Activated T-helper 1 cell treated with Interleukin-2 at 50 U/mL for 16 hours (primary cell): ENCODE data around the gene PRKCE.
"Not testable (repeated sequence)": the region's sequence is repeated elsewhere in the genome, so short reads cannot be mapped to it uniquely, and the experiment has no call there.

Experiments used
- DNase-seq: peaks from one replicate; pipeline ENCODE4 v3.0.0-alpha.2; 2020; ENCODE audit warnings: low read depth

Gene PRKCE

GRCh38 chr2:45909677-45910191, 258.3 kb downstream of the PRKCE start:
- DNase-seq: no peak

- DNase-seq: no peak
Observed at GRCh38 chr2:45910473-45911060, 259.1 kb downstream of the PRKCE start.

GRCh38 chr2:45911538-45911937, 260.1 kb downstream of the PRKCE start:
- DNase-seq: no peak

- no peak for DNase-seq
Observed at GRCh38 chr2:45912109-45912508, 260.6 kb downstream of the PRKCE start.

DNA sequence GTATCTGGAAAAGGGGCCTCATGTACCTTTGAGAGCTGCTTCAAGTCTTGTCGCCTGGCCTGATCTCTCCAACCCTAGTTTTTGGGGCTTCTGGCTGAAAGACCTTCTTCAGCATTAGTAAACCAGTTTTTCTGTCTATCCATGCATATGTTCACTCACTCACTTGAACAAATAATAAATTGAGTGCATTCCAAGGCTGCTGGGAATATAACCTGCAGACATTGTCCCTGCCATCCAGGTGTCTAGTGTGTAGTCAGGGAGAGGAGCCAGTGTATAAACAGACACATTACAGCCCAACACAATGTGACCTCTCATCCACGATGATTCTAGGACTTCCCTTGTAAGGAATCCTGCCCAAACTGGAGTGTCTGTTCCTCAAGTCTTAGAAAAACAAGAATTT, 262.1 kb downstream of the PRKCE start:
- DNase-seq: no peak

- no peak for DNase-seq
Observed at GRCh38 chr2:45915523-45915922, 264.0 kb downstream of the PRKCE start.

DNA sequence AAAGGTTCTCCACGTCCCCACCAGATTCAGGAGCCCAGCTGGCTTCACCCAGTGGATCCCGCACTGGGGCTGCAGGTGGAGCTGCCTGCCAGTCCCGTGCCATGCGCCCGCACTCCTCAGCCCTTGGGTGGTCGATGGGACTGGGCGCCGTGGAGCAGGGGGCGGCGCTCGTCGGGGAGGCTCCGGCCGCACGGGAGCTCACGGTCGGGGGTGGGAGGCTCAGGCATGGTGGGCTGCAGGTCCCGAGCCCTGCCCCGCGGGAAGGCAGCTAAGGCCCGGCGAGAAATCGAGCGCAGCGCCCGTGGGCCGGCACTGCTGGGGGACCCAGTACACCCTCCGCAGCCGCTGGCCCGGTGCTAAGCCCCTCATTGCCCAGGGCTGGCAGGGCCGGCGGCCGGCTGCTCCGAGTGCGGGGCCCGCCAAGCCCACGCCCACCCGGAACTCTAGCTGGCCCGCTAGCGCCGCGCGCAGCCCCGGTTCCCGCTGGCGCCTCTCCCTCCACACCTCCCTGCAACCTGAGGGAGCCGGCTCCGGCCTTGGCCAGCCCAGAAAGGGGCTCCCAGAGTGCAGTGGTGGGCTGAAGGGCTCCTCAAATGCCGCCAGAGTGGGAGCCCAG, 266.2 kb downstream of the PRKCE start:
- DNase-seq: not testable (repeated sequence)

GRCh38 chr2:45918463-45919159, 267.1 kb downstream of the PRKCE start:
- no peak for DNase-seq

DNA sequence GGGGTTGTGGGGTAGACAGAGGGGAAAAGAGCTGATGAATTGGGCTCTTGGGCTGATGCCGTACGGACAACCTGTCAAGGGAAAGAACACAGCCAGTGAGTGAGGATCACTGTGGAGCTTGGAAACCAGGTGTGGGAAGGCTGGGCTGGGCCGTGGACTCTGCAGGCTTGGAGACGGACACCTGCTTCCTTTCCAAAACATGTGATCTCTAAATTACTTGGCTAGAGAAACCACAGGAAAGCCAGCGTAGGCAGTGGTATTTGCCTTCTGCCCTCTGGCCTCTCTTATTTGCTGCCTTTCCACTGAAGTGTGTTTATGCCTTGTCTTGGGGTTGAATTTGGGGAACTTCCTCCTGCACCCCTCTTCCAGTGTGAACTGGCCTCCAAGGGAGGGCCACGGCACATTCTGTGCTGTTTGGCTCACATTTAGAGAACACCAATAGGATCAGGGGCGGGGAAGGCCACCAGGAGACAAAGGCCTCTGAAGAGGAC, 267.7 kb downstream of the PRKCE start:
- DNase-seq: no peak

DNA sequence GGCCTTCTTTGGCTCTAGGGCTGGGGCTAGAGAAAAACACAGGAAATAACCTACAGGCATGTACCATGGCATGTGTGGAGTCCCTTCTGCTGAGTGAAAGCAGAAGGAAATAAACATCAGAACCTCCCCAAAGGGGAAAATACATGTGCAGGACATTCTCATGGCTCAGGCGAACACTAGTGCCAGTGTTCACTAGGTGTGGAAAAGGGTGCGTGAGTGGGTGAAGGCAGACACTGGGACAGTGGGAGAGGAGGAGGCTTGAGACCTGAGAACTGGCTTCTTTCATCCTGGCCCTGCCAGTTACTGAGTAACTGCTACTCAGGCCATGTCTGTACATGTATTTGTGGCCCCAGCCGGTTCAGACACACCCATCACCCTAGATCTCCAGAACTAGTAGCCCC, 268.2 kb downstream of the PRKCE start:
- no peak for DNase-seq

DNA sequence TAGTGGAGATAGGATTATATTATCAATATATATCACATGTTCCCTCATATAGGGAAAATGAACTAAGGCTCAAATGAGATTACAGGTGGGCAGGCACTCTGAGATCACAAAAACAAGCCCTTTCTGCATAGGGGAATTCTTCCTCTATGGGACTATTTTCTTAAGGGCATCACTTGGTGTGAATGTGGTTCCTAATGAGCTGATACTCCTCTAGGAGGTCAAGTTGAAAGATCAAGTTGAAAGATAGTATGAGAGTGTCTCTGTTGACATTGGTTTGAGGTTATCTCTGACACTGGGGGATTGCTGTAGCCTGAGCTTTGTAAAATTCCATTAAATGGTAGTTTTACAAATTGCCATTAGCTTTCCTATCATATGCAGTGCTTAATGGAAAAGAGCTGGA, 270.4 kb downstream of the PRKCE start:
- no peak for DNase-seq

GRCh38 chr2:45922577-45922988, 271.1 kb downstream of the PRKCE start:
- no peak for DNase-seq

DNA sequence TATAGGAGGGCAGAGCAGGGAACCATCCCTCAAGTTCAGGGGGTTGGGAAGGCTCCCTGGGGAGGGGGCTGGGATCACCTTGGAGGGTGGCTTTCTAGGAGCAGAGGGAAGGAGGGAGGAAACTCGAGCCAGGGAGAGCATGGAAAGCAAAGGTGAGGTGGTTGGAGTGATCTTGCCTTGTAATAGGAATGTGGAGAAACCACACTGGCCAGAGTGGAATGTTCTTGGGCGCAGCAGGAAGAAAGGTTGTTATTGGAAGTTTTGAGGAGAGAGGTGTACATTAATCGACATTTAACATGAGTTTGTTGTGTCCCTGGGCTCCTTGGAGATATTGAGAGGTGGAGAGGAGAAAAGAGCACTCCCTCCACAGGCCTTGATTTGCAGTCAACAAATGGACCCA, 272.2 kb downstream of the PRKCE start:
- no peak for DNase-seq

- no peak for DNase-seq
Observed at GRCh38 chr2:45925026-45925425, 273.6 kb downstream of the PRKCE start.

- DNase-seq: no peak
Observed at GRCh38 chr2:45925636-45926366, 274.3 kb downstream of the PRKCE start.

DNA sequence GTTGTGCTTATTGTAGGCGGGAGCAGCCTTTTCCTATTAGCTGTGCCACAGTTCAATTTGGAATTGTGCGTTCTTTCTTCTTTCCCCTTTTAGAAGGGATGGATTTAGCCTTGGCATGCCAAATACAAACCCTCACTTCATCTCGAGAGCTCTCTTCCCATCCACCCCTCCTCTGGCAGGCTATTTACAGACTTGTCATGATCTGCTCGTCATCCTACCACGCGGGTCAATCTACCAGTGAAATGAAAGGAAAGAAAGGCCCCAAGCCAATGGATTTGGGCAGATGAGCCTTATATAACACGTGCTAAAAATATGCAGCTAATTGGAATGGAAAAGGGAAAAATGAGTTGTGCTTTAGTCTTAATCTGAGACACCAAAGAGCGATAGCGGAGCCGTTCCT, 277.5 kb downstream of the PRKCE start:
- no peak for DNase-seq

- DNase-seq: no peak
Observed at GRCh38 chr2:45929674-45930395, 278.4 kb downstream of the PRKCE start.

DNA sequence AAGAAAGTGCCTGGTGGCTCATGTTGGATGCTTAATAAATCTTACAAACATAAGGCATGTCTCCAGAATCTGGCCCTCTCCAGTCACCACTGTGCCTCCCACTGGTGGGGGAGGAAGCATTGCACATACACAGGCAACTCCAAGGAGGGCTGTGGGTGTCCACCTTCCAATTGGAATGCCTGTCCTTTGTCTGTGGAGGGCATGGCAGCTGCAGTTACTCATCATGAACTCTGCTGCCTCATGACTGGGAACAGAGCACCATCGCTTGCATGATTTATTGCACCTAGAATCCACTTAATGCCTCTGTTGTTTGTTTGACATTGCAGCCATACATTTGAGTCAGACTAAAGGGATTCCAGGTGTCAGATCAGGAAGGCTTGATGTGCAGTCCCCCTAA, 278.9 kb downstream of the PRKCE start:
- no peak for DNase-seq

DNA sequence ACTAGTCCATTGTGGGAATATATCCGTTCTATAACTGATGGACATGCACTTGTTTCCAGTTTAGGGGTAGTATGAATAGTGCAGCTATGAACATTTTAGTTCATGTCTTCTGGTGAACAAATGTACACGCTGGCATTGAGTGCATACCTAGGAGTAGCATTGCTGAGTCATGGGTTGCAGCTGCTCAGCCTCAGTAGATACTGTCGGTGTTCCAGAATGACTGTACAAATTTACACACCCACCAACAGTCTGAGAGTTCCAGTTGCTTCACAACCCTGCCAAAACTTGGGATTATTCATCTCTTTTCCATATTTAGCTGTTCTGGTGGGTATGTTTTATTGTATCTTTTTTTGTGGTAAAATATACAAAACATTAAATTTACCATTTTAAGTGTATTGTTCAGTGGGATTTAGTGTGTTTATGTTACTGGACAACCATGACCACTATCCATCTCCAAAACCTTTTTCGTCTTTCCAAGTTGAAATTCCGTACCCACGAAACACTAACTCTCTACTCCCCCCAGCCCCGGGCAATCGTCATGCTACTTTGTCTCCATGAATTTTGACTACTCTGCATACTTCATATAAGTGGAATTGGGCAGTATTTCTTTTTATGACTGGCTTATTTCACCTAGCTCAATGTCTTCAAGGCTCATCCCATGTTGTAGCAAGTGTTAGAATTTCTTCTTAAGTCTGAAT, 281.0 kb downstream of the PRKCE start:
- DNase-seq: no peak

- DNase-seq: no peak
Observed at GRCh38 chr2:45935791-45936622, 284.5 kb downstream of the PRKCE start.
